Measurements from ENCODE around the gene FOXK1. TPM values are rescaled to one million over a fixed set of nuclear protein-coding genes. Genes with fewer than 3 reads are reported as not detected.
A peak's percentile ranks its signal among the peaks of the same experiment; 100 is the strongest.

The FOXK1 gene
- total and polyA plus RNA-seq, 2 of the 13 experiments (the other 11 are each of a cell fraction or from before 2014, with no cell fraction given): 4.6 to 8.8 TPM

DNA sequence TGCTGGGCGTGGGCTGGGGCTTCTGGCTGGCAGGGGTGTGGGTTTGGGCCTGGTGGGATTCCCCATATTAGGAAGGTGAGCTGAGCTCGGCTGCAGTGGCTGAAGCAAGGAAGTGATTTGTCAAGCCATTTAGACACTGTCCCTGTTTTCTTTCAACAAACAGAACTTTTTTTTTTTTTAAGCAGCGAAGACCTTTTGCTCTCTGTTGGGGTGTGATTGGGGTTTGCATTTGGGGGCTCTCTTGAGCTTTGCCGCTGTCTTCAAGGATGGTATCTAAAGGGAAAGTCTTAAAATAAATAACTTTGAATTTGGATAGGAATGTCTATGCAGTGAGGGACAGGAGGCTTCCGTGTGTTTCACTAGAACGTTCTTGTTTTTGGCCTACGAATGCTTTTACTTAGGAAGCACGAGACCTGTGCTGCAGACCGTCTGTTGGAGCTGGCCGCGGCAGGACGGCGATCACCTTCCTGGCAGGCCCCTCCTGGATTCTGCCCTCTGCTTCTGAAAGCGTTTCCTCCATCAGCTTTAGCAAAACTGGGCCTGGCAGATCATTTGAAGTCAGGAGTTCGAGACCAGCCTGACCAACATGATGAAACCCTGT, 43.9 kb downstream of the FOXK1 start:
- CTCF ChIA-PET (ENCODE audit: low intra/inter-chr PET ratio, low total read pairs): no interaction called here

More for the DNA sequence above, 43.9 kb downstream of the FOXK1 start:
- H3K4me3 ChIP-seq (replicated peaks in 1 of 3; ENCODE audit: insufficient read depth in 1 of 3, low read depth in 2 of 3, low read length in 3 of 3): peak overlapping the region; percentile 65 to 74 (median 71); a peak in 5 of 6 replicates
- DNase-seq (ENCODE audit: low spot score): no peak
- peak overlapping the region; percentile 95 for H3K4me2 ChIP-seq (ENCODE audit: low read depth, low read length)
- H2AFZ ChIP-seq (ENCODE audit: low read length): no peak overlapping the region
- BruUV-seq (replicated peaks): no TSS peak
- peak overlapping the region; percentile 73 for H3K9ac ChIP-seq (ENCODE audit: insufficient read depth, low read depth, low read length)
- H3K36me3 ChIP-seq (replicated peaks in 1 of 2; ENCODE audit: control insufficient read depth in 1 of 2, insufficient read depth in 2 of 2, low read length in 2 of 2): peaks cover 8 to 28% of the 10 kb centered on the region in 2 experiments; a peak in 4 of 5 replicates
- in situ Hi-C loops (cut with HindIII; ENCODE audit: extremely low pct_ligation_motif_present, low pct_unique_long_range_greater_than_20kb): no loop called here
- ATAC-seq: no peak
- peak overlapping the region; percentile 75 for H3K27ac ChIP-seq (ENCODE audit: extremely low read length, insufficient read depth, low read length)
- 88% methylated on average over 15 of the region's 15 CpGs for WGBS (ENCODE audit: low lambda C conversion rate)
- no peaks in the 10 kb centered on the region for H3K9me3 ChIP-seq (ENCODE audit: low read length)
- peaks cover 45% of the 10 kb centered on the region; the same call in 1 of the 2 replicates for H4K20me1 ChIP-seq (ENCODE audit: insufficient read depth, low read length)
- H3K27me3 ChIP-seq (ENCODE audit: control insufficient read depth in 1 of 2, insufficient read depth in 2 of 2, low read length in 2 of 2): no peaks in the 10 kb centered on the region
- POLR2A ChIA-PET: interaction anchor here (1.8 to 2.5 kb wide), 3 partner anchors 13 to 50 kb away, joined by 10 to 11 read pairs (median 10); partner anchors contain the start of gene AP5Z1
- FAIRE-seq: no peak
- peaks cover 28% of the 10 kb centered on the region for H3K4me1 ChIP-seq (ENCODE audit: insufficient read depth, low read length)
- peaks cover 74% of the 10 kb centered on the region for H3K79me2 ChIP-seq (ENCODE audit: insufficient read depth, low read length)
- TF ChIP-seq, protein P1, sequence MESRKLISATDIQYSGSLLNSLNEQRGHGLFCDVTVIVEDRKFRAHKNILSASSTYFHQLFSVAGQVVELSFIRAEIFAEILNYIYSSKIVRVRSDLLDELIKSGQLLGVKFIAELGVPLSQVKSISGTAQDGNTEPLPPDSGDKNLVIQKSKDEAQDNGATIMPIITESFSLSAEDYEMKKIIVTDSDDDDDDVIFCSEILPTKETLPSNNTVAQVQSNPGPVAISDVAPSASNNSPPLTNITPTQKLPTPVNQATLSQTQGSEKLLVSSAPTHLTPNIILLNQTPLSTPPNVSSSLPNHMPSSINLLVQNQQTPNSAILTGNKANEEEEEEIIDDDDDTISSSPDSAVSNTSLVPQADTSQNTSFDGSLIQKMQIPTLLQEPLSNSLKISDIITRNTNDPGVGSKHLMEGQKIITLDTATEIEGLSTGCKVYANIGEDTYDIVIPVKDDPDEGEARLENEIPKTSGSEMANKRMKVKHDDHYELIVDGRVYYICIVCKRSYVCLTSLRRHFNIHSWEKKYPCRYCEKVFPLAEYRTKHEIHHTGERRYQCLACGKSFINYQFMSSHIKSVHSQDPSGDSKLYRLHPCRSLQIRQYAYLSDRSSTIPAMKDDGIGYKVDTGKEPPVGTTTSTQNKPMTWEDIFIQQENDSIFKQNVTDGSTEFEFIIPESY (CRISPR knock-in tag; IDR thresholded peaks at IDR 0.05): 0 out of 2 replicates have a peak, but pooled peaks have one; percentile 36
- TF ChIP-seq, protein P2, sequence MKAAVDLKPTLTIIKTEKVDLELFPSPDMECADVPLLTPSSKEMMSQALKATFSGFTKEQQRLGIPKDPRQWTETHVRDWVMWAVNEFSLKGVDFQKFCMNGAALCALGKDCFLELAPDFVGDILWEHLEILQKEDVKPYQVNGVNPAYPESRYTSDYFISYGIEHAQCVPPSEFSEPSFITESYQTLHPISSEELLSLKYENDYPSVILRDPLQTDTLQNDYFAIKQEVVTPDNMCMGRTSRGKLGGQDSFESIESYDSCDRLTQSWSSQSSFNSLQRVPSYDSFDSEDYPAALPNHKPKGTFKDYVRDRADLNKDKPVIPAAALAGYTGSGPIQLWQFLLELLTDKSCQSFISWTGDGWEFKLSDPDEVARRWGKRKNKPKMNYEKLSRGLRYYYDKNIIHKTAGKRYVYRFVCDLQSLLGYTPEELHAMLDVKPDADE (CRISPR knock-in tag; IDR thresholded peaks at IDR 0.05): no peak
- intact Hi-C loops (cut with micrococcal nuclease; ENCODE audit: unreplicated experiment): no loop called here

Data from HepG2 (cell line).